Measurements from ENCODE around the gene HOXB3. TPM values are rescaled to one million over a fixed set of nuclear protein-coding genes. Genes with fewer than 3 reads are reported as not detected.

Gene HOXB3
- polyA plus RNA-seq, 1 of the 3 experiments (the other 2 are of a cell fraction) = 0.46 TPM

GRCh38 chr17:48567209-48567608 is 22.8 kb downstream of the HOXB3 start:
- Histone ChIP-seq H3K9me2 (no peaks in the 10 kb centered on the region), H3K9ac (no peak overlapping the region), H2AFZ (ENCODE audit: low read depth) (no peak overlapping the region), H3K4me1 (ENCODE audit: control insufficient read depth in 1 of 2, insufficient read depth in 2 of 2, low read depth in 1 of 2, low read length in 1 of 2) (peaks cover 0 to 2% of the 10 kb centered on the region in 2 experiments; a peak in 1 of 4 replicates), H3K79me2 (ENCODE audit: insufficient read depth) (no peaks in the 10 kb centered on the region), H4K20me1 (ENCODE audit: insufficient read depth) (0 out of 2 replicates have a peak, but pooled peaks cover 6% of the 10 kb centered on the region), H3K4me3 (ENCODE audit: low read depth in 2 of 2, low read length in 1 of 2) (no peak overlapping the region), H3F3A (replicated peaks; ENCODE audit: insufficient read depth) (no peaks in the 10 kb centered on the region), H3K4me2 (no peak overlapping the region), H3K9me3 (no peaks in the 10 kb centered on the region), H3K27ac (ENCODE audit: low read depth in 2 of 2, low read length in 1 of 2) (no peak overlapping the region), H3K27me3 (ENCODE audit: insufficient read depth) (peaks cover 97% of the 10 kb centered on the region), H3K36me3 (replicated peaks in 1 of 2; ENCODE audit: control insufficient read depth in 1 of 2, insufficient read depth in 2 of 2, low read length in 1 of 2) (no peaks in the 10 kb centered on the region)
- TF ChIP-seq POLR2AphosphoS5 (IDR thresholded peaks at IDR 0.05; ENCODE audit: low read depth, low read length) = no peak
- TF ChIP-seq ZBTB33 (IDR thresholded peaks at IDR 0.05; ENCODE audit: borderline replicate concordance, low read depth) = no peak
- TF ChIP-seq SIN3A (IDR thresholded peaks at IDR 0.05; ENCODE audit: borderline replicate concordance, low read depth, low read length) = no peak
- TF ChIP-seq YY1 (IDR thresholded peaks at IDR 0.05; ENCODE audit: low read depth) = no peak
- TF ChIP-seq ELF1 (IDR thresholded peaks at IDR 0.05) = no peak
- TF ChIP-seq GABPA (IDR thresholded peaks at IDR 0.05; ENCODE audit: low read depth) = no peak
- no peak for TF ChIP-seq REST (IDR thresholded peaks at IDR 0.05; ENCODE audit: low read depth, low read length)
- no peak for TF ChIP-seq FOSL2 (IDR thresholded peaks at IDR 0.05; ENCODE audit: borderline replicate concordance, low read depth)
- TF ChIP-seq TAF1 (IDR thresholded peaks at IDR 0.05; ENCODE audit: borderline replicate concordance, low read depth, low read length) = no peak
- TF ChIP-seq TEAD4 (IDR thresholded peaks at IDR 0.05; ENCODE audit: borderline replicate concordance, insufficient read depth) = no peak
- no peak for TF ChIP-seq PBX3 (IDR thresholded peaks at IDR 0.05)
- TF ChIP-seq CHD2 (IDR thresholded peaks at IDR 0.05; ENCODE audit: low read length, partially characterized antibody) = no peak
- TF ChIP-seq FOXM1 (IDR thresholded peaks at IDR 0.05; ENCODE audit: low read depth) = no peak
- TF ChIP-seq EZH2phosphoT487 (IDR thresholded peaks at IDR 0.05; ENCODE audit: borderline replicate concordance, low read depth) = no peak
- no peak for TF ChIP-seq EP300 (IDR thresholded peaks at IDR 0.05; ENCODE audit: borderline replicate concordance in 1 of 2, low read depth in 1 of 2, low read length in 1 of 2)
- TF ChIP-seq USF2 (IDR thresholded peaks at IDR 0.05; ENCODE audit: borderline replicate concordance, low read depth, low read length) = no peak
- no peak for TF ChIP-seq TCF12 (IDR thresholded peaks at IDR 0.05)
- no peak for TF ChIP-seq NFIC (IDR thresholded peaks at IDR 0.05; ENCODE audit: borderline replicate concordance)
- TF ChIP-seq MAX (IDR thresholded peaks at IDR 0.05; ENCODE audit: low read depth) = no peak
- 24% methylated on average over 6 of the region's 6 CpGs for WGBS (ENCODE audit: low lambda C conversion rate)
- ChIA-PET POLR2A (no interaction called here), CTCF (no interaction called here)
- no peak for DNase-seq
